Fibroblast of pulmonary artery (primary cell): ENCODE data around the gene SV2B.

Experiments
- DNase-seq: peaks from one replicate; pipeline ENCODE4 v3.0.0-alpha.2; 2010; ENCODE audit warnings: low read depth
- H3K4me3 ChIP-seq: replicated peaks from 2 replicates; pipeline ENCODE4 v1.5.1; 2011; ENCODE audit warnings: low read depth, mild to moderate bottlenecking, control low read depth, low read length, moderate library complexity
- CTCF ChIP-seq: IDR thresholded peaks from 2 replicates; pipeline ENCODE4 v1.5.1; 2011; ENCODE audit warnings: mild to moderate bottlenecking, control low read depth, low read length, inconsistent platforms; ENCODE audit errors: missing control alignments

SV2B gene

GRCh38 chr15:91146728-91147127 lies 46.7 kb downstream of the SV2B start:
- no peak for TF ChIP-seq CTCF
- H3K4me3 ChIP-seq: no peak overlapping the region
- DNase-seq: no peak

DNA sequence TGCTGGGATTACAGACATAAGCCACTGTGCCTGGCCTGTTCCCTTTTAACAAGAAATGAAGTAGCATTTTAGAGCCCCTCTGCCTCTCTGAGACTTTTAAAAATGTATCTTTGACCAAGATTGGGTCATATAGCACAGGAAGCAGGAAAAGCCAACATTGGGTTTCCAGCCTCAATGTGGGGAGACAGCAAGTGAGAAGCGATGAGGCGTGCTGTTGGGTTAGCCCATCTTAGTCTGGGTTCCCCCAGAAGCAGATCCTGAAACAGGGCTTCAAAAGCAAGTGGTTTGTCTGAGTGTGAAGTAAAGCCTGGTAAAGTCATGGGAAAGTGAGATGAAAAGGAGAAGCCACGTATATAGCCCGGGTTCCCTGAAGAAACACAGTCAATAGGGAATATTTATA lies 48.2 kb downstream of the SV2B start:
- TF ChIP-seq CTCF: no peak
- no peak for DNase-seq
- H3K4me3 ChIP-seq: no peak overlapping the region

DNA sequence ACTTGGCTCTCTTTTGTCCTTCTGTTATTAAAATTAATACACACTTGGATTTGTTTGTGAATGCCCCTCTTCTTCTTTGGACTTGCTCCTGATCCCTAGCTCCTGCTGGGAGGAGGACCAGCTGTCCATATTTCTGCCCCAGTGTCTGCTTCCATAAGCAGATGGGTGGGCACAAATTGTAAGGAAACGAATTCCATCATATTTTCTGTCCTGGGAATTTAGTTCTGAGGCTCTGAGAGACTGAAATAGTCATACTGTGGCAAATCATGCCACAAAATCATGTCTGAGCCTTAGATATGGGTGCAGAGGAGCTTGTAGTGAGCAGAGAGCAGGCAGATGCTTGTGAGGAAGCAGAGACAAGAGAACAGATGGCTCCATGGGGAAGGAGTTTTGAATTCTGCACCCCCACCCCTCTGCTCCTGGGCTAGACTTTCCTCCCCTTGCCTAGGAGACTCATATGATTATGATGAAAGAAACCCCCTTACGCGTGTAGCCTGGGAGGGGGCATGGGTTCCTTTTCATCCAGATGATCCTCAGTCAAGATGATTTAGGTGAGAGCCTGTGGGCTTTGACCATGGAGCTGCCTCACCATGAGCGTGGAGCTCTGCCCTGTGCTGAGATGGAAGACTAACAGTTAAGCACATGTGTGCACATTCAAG lies 50.6 kb downstream of the SV2B start:
- TF ChIP-seq CTCF: no peak
- no peak overlapping the region for H3K4me3 ChIP-seq
- no peak for DNase-seq

DNA sequence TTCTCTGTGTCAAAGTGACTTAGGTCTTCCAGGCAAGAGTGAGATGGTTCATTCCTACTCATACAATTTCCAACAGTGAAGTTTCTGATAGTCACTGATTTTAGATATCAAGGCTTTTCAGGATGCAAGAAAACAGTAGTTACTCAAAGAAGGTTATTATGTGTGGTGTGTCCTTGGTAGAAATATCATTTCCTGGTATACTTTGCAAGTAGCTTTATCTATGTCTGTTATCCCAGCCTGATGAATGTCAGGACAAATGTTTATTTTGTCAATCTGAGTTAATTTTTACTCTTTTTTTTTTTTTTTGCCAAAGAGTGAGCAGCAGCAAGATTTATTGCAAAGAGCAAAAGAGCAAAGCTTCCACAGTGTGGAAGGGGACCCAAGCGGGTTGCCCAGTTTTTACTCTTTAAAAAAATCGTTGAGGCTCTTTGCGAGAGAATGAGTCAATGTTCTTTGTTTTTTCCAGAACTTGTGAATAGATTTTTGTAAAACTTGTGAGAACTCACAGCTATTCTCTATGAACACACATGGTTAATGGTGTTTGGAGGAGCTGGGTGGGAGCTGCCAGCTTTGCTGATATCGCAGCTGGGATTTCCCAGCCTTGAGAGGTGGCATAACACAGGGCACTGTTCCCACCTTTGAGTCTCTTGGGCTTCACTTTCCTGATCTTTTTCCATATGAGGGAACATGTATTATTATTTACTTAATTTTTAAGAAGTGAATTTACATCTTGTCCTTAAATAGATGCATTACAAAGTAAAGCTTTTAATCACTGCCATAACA lies 51.9 kb downstream of the SV2B start:
- no peak for DNase-seq
- H3K4me3 ChIP-seq: no peak overlapping the region
- no peak for TF ChIP-seq CTCF

- no peak for TF ChIP-seq CTCF
- DNase-seq: no peak
- no peak overlapping the region for H3K4me3 ChIP-seq
Observed at GRCh38 chr15:91152896-91153581, 53.0 kb downstream of the SV2B start.

DNA sequence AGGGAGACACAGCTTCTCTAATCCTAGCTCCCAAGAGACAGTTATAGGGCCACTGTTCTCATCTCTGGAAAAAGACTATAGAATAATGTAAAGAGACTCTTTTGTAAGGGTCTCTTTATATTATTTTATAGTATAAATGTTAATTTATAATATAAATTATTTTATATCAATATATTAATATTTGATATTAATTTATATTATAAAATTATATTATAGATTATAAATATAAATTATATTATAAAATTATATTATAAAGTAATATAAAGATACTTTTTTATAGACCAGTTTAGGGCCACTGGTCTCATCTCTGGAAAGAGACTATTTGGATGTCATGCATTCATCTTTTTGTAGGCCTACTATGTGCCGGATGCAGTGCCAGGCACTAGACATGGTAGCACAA lies 53.9 kb downstream of the SV2B start:
- H3K4me3 ChIP-seq: no peak overlapping the region
- no peak for TF ChIP-seq CTCF
- no peak for DNase-seq
